GM13976 (cell line): ENCODE data around the gene UBR4.
A peak's percentile ranks its signal among the peaks of the same experiment; 100 is the strongest.

Source experiments
- DNase-seq: peaks from one replicate; pipeline ENCODE4 v3.0.0; 2012; ENCODE audit warnings: low spot score
- CTCF ChIP-seq: IDR thresholded peaks from 2 replicates; pipeline ENCODE4 v1.5.1; 2012; ENCODE audit warnings: borderline replicate concordance, mild to moderate bottlenecking; ENCODE audit not compliant: insufficient read depth; ENCODE audit errors: extremely low read depth, missing control alignments, control extremely low read depth
- in situ Hi-C: fragments of 300-500 bp; cut with MboI; formaldehyde crosslinking; loops from one replicate; pipeline ENCODE4 v1.12.0; 2022; ENCODE audit warnings: low sequenced_read_pairs, mixed read lengths, inconsistent platforms; ENCODE audit not compliant: unreplicated experiment

Gene UBR4

GRCh38 chr1:19229828-19230325 lies 19.8 kb upstream of the UBR4 start:
- in situ Hi-C loops, result no loop called here
- DNase-seq, result no peak
- no peak for TF ChIP-seq CTCF

- no peak for DNase-seq
- TF ChIP-seq CTCF, result no peak
- in situ Hi-C loops, result no loop called here
Measured at GRCh38 chr1:19229229-19229628, 19.2 kb upstream of the UBR4 start.

GRCh38 chr1:19222979-19223824 lies 13.1 kb upstream of the UBR4 start:
- DNase-seq, result no peak
- in situ Hi-C loops, result no loop called here
- no peak for TF ChIP-seq CTCF

- in situ Hi-C loops, result no loop called here
- no peak for DNase-seq
- TF ChIP-seq CTCF, result no peak
Measured at GRCh38 chr1:19222573-19222972, 12.5 kb upstream of the UBR4 start.

GRCh38 chr1:19220991-19221390 lies 10.9 kb upstream of the UBR4 start:
- no peak for DNase-seq
- no peak for TF ChIP-seq CTCF

GRCh38 chr1:19220080-19220846 lies 10.2 kb upstream of the UBR4 start:
- TF ChIP-seq CTCF, result no peak
- in situ Hi-C loops, result no loop called here
- DNase-seq, result peak; percentile 32

More at GRCh38 chr1:19220991-19221390, 10.9 kb upstream of the UBR4 start:
- in situ Hi-C loops, result no loop called here
